Activated CD4-positive, alpha-beta memory T cell treated with anti-CD3 and anti-CD28 coated beads for 36 hours (primary cell): ENCODE data around the gene CDK6. TPM values are rescaled to one million over a fixed set of nuclear protein-coding genes. Genes with fewer than 3 reads are reported as not detected.
A peak's percentile ranks its signal among the peaks of the same experiment; 100 is the strongest.

Experiments
- CTCF ChIA-PET: fragments of 350-600 bp; sonication (Branson Sonifier 250); formaldehyde crosslinking; loops from one replicate; lab custom pipeline; 2021; ENCODE audit warnings: antibody characterized with exemption, inconsistent platforms; lab: Charles Lee
- POLR2A ChIA-PET: fragments of 350-600 bp; sonication (Branson Sonifier 250); formaldehyde crosslinking; loops from one replicate; lab custom pipeline; 2021; ENCODE audit warnings: antibody characterized with exemption; lab: Charles Lee
- DNase-seq: peaks from one replicate; pipeline ENCODE4 v3.0.0-alpha.2; 2020
- H3K27ac Mint-ChIP-seq: one replicate; pipeline ENCODE4 v1.8.0; 2021; ENCODE audit warnings: mixed read lengths
- H3K27me3 Mint-ChIP-seq: one replicate; pipeline ENCODE4 v1.8.0; 2021; ENCODE audit warnings: mixed read lengths
- H3K36me3 Mint-ChIP-seq: one replicate; pipeline ENCODE4 v1.8.0; 2021; ENCODE audit warnings: mixed read lengths
- H3K4me1 Mint-ChIP-seq: one replicate; pipeline ENCODE4 v1.8.0; 2021; ENCODE audit warnings: low read depth, mixed read lengths
- H3K4me3 Mint-ChIP-seq: one replicate; pipeline ENCODE4 v1.8.0; 2021; ENCODE audit warnings: mild to moderate bottlenecking, mixed read lengths
- H3K9me3 Mint-ChIP-seq: one replicate; pipeline ENCODE4 v1.8.0; 2021; ENCODE audit warnings: mixed read lengths
- intact Hi-C: fragments of 100-400 bp; cut with micrococcal nuclease; formaldehyde crosslinking; loops from one replicate; pipeline ENCODE4 v1.15.1; 2023
- total RNA-seq, 2 experiments: library from RNA; stranded (reverse); gene quantifications; one replicate each; pipeline ENCODE4 v1.2.3, GENCODE V29; 2021

The CDK6 gene
- total RNA-seq, 2 experiments from 2014 or later: 131 to 132 TPM

DNA sequence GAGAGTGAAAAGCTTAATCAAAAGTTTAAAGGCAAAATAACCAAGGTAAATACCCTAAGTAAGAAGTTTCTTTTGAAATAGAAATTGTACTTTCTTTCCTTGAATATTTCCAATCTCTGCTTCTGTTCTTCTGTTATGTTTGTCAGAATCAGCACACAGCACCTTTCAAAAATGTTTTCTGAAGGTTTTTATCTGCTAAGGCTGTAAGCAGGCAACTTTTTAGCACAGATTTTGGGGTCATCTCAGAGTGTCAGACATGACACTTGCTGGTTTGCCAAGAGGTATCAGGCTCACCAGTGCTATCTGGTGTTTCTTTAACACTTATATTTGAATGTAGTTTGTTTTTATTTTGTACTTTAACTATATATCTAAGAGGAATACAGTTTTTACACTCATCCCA, 94.2 kb downstream of the CDK6 start:
- DNase-seq: no peak
- peaks cover 44% of the 10 kb centered on the region for H3K36me3 Mint-ChIP-seq
- no peak overlapping the region for H3K4me3 Mint-ChIP-seq
- CTCF ChIA-PET: no interaction called here
- peaks cover 6% of the 10 kb centered on the region for H3K9me3 Mint-ChIP-seq
- no peak overlapping the region for H3K27ac Mint-ChIP-seq
- POLR2A ChIA-PET: no interaction called here
- no peaks in the 10 kb centered on the region for H3K27me3 Mint-ChIP-seq
- intact Hi-C loops: no loop called here
- peaks cover 62% of the 10 kb centered on the region for H3K4me1 Mint-ChIP-seq

DNA sequence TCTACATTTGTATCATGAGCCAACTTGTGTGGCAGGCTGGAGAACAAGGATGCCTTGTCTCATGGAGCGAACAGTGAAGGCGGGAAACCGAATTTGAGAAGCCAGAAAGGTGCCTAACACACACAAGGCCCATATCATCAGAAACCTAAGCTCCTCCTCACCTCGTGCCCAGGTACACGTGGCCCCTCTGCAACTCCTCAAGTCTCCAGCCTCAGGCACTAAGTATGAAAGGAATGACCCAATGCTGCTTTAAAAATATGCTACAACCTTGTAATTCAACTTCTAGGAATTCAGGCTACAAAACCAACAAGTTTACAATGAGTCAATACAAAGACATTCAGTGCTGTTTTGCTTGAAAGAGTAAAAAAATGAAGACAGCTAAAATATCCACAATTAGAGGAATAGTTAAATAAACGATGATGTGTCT, 95.7 kb downstream of the CDK6 start:
- no peak for DNase-seq
- ChIA-PET CTCF (no interaction called here), POLR2A (no interaction called here)
- no peak overlapping the region for H3K27ac Mint-ChIP-seq
- H3K9me3 Mint-ChIP-seq: peaks cover 6% of the 10 kb centered on the region
- H3K36me3 Mint-ChIP-seq: peaks cover 44% of the 10 kb centered on the region
- H3K27me3 Mint-ChIP-seq: no peaks in the 10 kb centered on the region
- intact Hi-C loops: no loop called here
- peaks cover 63% of the 10 kb centered on the region for H3K4me1 Mint-ChIP-seq
- H3K4me3 Mint-ChIP-seq: no peak overlapping the region

DNA sequence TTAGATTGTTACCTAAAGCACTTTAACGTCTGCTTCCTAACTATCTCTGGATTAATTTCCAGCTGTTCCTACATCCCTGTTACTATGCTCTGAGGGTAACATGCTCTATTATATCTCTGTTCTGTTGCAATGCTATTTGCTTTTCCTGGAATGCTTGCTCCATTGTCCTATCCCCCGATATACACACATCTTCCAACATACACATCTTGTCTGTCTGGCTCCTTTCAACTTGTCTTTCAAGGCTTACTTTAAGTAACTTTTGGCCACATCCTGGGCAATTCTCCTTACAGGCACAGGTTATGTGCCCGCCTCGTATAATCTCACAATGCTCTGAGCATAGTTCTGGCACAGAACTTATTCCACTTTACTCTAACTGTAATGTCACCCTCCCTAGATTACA, 96.2 kb downstream of the CDK6 start:
- H3K36me3 Mint-ChIP-seq: peaks cover 41% of the 10 kb centered on the region

DNA sequence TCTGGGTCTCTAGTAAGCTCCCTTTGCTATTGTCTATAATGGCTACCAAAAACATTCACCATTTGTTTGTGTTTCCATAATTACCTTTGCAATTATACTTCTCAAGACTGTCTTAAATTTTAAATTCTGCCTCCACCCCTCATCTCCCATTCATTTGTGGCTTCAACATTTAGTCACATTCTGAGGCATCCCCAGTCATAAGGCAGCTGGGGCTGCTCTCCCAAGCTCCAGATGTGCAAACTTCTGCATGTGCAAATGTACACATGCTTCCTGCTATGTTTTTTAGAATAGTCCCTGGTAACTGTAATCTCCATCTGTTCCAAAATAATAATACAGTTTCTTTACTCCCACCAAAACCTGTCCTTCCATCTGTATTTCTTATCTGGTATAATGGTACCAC, 97.3 kb downstream of the CDK6 start:
- no peaks in the 10 kb centered on the region for H3K27me3 Mint-ChIP-seq
- ChIA-PET POLR2A (no interaction called here), CTCF (no interaction called here)
- no peak overlapping the region for H3K4me3 Mint-ChIP-seq
- H3K27ac Mint-ChIP-seq: peak overlapping the region; percentile 21
- peaks cover 5% of the 10 kb centered on the region for H3K9me3 Mint-ChIP-seq
- peaks cover 48% of the 10 kb centered on the region for H3K36me3 Mint-ChIP-seq
- no peak for DNase-seq
- intact Hi-C loops: no loop called here
- H3K4me1 Mint-ChIP-seq: peaks cover 65% of the 10 kb centered on the region

More for the DNA sequence above, 96.2 kb downstream of the CDK6 start:
- H3K27ac Mint-ChIP-seq: no peak overlapping the region
- peaks cover 6% of the 10 kb centered on the region for H3K9me3 Mint-ChIP-seq
- no peak overlapping the region for H3K4me3 Mint-ChIP-seq
- POLR2A ChIA-PET: no interaction called here
- intact Hi-C loops: no loop called here
- CTCF ChIA-PET: no interaction called here
- no peaks in the 10 kb centered on the region for H3K27me3 Mint-ChIP-seq
- peaks cover 59% of the 10 kb centered on the region for H3K4me1 Mint-ChIP-seq
- DNase-seq: no peak

DNA sequence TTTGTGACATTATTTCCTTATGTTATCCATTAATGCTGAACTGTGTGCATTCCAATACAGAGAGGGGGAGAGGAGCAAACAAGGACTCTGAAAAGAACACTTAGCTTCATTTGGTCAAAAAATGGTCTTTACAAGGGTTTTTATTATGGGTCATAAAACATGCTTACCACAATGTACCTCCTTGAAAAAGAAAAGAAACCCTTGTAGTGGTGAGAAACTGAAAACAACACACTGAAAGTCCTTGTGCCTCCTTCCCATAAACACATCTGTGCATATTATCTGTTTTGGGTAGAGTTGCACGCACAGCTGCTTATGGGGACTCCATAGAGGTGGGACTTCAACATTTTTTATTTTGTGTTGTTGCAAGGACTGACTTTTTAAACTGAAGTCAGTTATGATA, 98.7 kb downstream of the CDK6 start:
- no peak for DNase-seq
- peak overlapping the region; percentile 46 for H3K27ac Mint-ChIP-seq
- CTCF ChIA-PET: no interaction called here
- H3K9me3 Mint-ChIP-seq: no peaks in the 10 kb centered on the region
- POLR2A ChIA-PET: interaction anchor here (0.6 kb wide), 1 partner anchor 97 kb away, joined by 3 read pairs; no protein-coding TSS in a partner anchor
- H3K36me3 Mint-ChIP-seq: peaks cover 41% of the 10 kb centered on the region
- H3K27me3 Mint-ChIP-seq: no peaks in the 10 kb centered on the region
- H3K4me3 Mint-ChIP-seq: no peak overlapping the region
- peaks cover 60% of the 10 kb centered on the region for H3K4me1 Mint-ChIP-seq
- intact Hi-C loops: no loop called here

DNA sequence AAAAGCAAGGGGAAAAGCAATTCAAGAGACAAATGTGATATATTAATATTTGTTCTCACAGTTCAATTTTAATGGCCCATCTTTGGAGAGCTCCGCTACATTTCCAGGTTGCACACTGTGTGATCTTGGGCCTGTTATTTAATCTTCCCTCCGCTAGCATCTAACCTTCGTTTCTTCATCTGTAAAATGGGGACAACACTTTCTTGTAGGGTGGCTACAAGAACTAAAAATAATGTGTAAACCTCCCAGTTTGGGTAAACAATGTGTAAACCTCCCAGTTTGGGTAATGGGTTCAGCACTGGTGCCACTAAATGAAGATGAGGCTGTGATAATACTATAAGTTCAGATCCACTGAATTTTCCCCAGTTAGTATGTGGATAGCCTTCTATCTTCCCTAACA, 99.5 kb downstream of the CDK6 start:
- Mint-ChIP-seq H3K27ac (no peak overlapping the region), H3K27me3 (no peaks in the 10 kb centered on the region), H3K36me3 (peaks cover 45% of the 10 kb centered on the region), H3K9me3 (no peaks in the 10 kb centered on the region), H3K4me3 (no peak overlapping the region), H3K4me1 (peaks cover 65% of the 10 kb centered on the region)
- ChIA-PET CTCF (no interaction called here), POLR2A (no interaction called here)
- intact Hi-C loops: no loop called here
- no peak for DNase-seq

DNA sequence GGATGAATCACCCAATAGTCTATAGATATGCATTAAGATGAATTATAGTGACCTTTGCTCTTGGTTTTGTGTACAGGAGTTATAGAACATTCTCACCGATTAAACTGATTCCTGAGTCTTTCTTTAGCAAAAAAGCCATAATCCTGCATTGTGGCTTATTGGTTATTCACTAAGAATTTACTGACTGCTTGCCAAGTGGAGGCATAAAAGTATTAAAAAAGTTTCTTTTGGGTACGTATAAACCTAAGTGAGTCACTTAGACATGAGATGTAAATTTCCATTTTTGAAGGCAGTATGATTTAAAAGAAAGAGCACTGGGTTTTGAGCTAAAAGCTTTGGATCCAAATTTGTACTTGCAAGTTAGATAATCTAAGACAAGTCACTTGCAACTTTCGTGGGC, 100.7 kb downstream of the CDK6 start:
- H3K36me3 Mint-ChIP-seq: peaks cover 43% of the 10 kb centered on the region
- ChIA-PET CTCF (no interaction called here), POLR2A (no interaction called here)
- no peak overlapping the region for H3K27ac Mint-ChIP-seq
- DNase-seq: no peak
- no peak overlapping the region for H3K4me3 Mint-ChIP-seq
- H3K27me3 Mint-ChIP-seq: no peaks in the 10 kb centered on the region
- no peaks in the 10 kb centered on the region for H3K9me3 Mint-ChIP-seq
- intact Hi-C loops: no loop called here
- H3K4me1 Mint-ChIP-seq: peaks cover 73% of the 10 kb centered on the region

DNA sequence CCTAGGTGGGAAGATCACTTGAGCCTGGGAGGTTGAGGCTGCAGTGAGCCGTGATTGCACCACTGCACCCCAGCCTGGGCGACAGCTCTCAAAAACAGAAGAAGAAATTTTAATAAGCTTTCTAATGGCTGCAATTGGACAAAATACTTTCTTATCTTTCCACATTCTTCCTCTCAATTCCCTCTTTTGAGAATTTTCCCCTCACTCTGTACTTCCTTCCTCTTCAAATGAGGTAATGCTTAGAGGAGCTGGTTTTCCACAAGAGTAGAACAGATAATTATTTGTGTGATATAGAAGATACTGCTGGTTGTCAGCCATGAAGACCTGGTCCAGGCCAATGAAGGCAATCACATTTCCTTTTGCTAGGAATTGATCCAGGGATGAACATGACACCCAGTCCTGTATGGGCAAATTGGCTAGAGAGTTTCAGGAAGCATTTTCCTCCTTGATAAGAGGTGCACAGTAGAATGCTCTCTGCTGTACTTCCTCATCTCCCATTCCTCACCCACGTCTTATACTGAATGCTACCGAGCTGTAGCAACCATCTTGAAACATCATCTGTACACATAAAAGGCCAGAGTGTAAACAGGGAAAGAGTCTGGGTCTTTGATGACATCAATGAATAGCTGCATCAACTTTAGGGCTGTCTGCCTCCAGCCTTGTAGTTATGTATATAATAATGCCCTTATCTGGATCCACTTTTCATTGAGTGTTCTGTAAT, 103.9 kb downstream of the CDK6 start:
- ChIA-PET CTCF (interaction anchor here (1.2 to 1.5 kb wide), 2 partner anchors 37 to 101 kb away, joined by 3 to 5 read pairs; no protein-coding TSS in a partner anchor), POLR2A (interaction anchor here (1.1 to 2.0 kb wide), 3 partner anchors 80 to 101 kb away, joined by 3 to 6 read pairs (median 6); no protein-coding TSS in a partner anchor)
- H3K27me3 Mint-ChIP-seq: no peaks in the 10 kb centered on the region
- intact Hi-C loops: no loop called here
- DNase-seq: no peak
- peaks cover 38% of the 10 kb centered on the region for H3K36me3 Mint-ChIP-seq
- H3K4me1 Mint-ChIP-seq: peaks cover 71% of the 10 kb centered on the region
- peak overlapping the region; percentile 96 for H3K27ac Mint-ChIP-seq
- no peak overlapping the region for H3K4me3 Mint-ChIP-seq
- H3K9me3 Mint-ChIP-seq: no peaks in the 10 kb centered on the region

DNA sequence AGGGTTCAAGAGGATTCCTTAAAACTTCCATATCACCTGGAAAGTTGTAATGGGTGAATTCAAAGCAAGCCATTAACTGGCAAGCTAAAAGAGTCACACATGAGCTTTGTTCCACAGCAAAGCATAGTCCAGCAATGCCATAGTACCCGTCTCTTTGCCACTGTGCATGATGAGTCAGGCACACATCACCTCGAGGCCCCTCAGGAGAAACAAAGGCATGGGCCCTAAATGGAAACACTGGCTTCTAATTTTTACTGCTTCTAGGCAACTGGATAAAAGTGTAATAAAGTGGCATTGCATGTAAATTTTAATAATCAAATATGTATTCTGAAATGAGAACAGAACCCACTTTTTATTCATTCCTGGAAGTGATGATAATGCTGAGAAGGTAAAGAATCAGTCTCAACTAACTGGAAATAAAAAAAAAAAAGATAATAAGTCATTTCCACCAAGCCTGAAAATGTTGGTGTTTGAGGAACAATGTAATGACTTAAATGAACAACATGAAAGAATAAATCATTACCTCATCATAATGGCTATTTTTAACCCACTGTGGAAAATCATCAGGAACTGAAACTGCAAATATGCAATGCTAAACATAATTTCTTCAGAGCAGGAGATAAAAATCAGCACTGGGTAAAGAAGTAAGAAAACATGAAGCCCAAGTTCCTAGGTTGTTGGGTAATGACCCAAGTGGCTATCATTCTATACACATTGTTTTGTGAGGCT, 104.9 kb downstream of the CDK6 start:
- POLR2A ChIA-PET: interaction anchor here (0.6 to 2.0 kb wide), 14 partner anchors 21 to 173 kb away, joined by 3 to 8 read pairs (median 4); no protein-coding TSS in a partner anchor
- CTCF ChIA-PET: interaction anchor here (1.0 kb wide), 1 partner anchor 76 kb away, joined by 3 read pairs; no protein-coding TSS in a partner anchor
- intact Hi-C loops: loop anchor here (1.0 to 2.0 kb wide), 11 partner anchors 21 to 173 kb away; no protein-coding TSS in a partner anchor

DNA sequence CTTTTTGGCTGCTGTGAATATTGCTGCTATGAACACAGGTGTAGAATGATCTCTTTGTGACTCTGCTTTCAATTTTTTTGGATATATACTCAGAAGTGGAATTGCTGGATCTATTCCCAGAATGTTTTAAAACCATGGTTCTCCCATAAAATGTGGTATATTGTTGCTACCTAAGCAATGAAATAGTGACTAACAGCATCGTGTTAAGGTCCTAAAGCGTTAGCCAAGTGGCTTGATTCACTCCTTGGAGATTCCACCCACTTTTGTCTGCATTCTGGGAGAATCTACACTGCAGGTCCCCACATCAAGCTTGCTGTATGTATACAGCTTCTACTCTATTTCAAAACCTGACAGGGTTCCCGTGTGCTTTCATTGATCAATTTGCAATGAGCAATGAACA, 105.6 kb downstream of the CDK6 start:
- peak overlapping the region; percentile 10 for H3K4me3 Mint-ChIP-seq

More for the DNA sequence above, 104.9 kb downstream of the CDK6 start:
- Mint-ChIP-seq H3K27ac (peak overlapping the region; percentile 96), H3K36me3 (peaks cover 38% of the 10 kb centered on the region), H3K4me3 (peak overlapping the region; percentile 10), H3K27me3 (no peaks in the 10 kb centered on the region), H3K4me1 (peaks cover 71% of the 10 kb centered on the region), H3K9me3 (no peaks in the 10 kb centered on the region)
- DNase-seq: peak; percentile 71

DNA sequence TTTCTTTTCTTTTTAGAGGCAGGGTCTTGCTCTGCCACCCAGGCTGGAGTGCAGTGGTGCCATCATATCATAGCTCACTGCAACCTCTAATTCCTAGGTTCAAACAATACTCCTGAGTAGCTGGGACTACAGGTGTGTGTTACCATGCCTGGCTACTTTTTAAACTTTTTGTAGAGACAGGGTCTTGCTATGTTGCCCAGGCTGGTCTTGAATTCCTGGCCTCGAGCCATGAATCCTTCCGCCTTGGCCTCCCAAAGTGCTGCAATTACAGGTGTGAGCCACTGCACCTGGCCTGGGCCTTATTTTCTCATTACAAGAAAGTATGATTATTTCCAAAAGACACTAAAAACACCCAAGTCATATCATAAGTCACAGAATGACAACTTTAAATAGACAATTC, 106.6 kb downstream of the CDK6 start:
- CTCF ChIA-PET: interaction anchor here (0.9 to 1.4 kb wide), 2 partner anchors 9 to 103 kb away, joined by 3 to 5 read pairs; no protein-coding TSS in a partner anchor
- Mint-ChIP-seq H3K27me3 (no peaks in the 10 kb centered on the region), H3K36me3 (peaks cover 42% of the 10 kb centered on the region), H3K4me3 (no peak overlapping the region), H3K27ac (peak overlapping the region; percentile 96), H3K9me3 (no peaks in the 10 kb centered on the region), H3K4me1 (peaks cover 63% of the 10 kb centered on the region)
- DNase-seq: peak; percentile 48
- intact Hi-C loops: loop anchor here (1.0 to 2.0 kb wide), 3 partner anchors 11 to 87 kb away; no protein-coding TSS in a partner anchor
- POLR2A ChIA-PET: interaction anchor here (1.0 to 1.3 kb wide), 3 partner anchors 102 to 307 kb away, joined by 4 to 10 read pairs (median 4); no protein-coding TSS in a partner anchor

More for the DNA sequence above, 105.6 kb downstream of the CDK6 start:
- ChIA-PET CTCF (interaction anchor here (1.0 kb wide), 1 partner anchor 77 kb away, joined by 3 read pairs; no protein-coding TSS in a partner anchor), POLR2A (interaction anchor here (0.6 to 2.0 kb wide), 15 partner anchors 21 to 173 kb away, joined by 3 to 8 read pairs (median 4); no protein-coding TSS in a partner anchor)
- intact Hi-C loops: loop anchor here (1.0 to 2.0 kb wide), 11 partner anchors 21 to 173 kb away; no protein-coding TSS in a partner anchor
- Mint-ChIP-seq H3K36me3 (peaks cover 35% of the 10 kb centered on the region), H3K27me3 (no peaks in the 10 kb centered on the region), H3K4me1 (peaks cover 68% of the 10 kb centered on the region), H3K9me3 (no peaks in the 10 kb centered on the region), H3K27ac (peak overlapping the region; percentile 96)
- no peak for DNase-seq
